Calu3 (cell line): Measurements from ENCODE around the gene NOL8. TPM values are rescaled to one million over a fixed set of nuclear protein-coding genes. Genes with fewer than 3 reads are reported as not detected.

Experiments used
- Bru-seq: library from RNA; stranded (reverse); fragments of 400-500 nt; gene quantifications from one replicate; lab custom pipeline; 2021; lab: Mats Ljungman, UMichigan
- BruChase-seq, 2 experiments: library from RNA; stranded (reverse); fragments of 400-500 nt; gene quantifications; one replicate each; lab custom pipeline; 2021; lab: Mats Ljungman, UMichigan
- BruUV-seq: library from RNA; stranded (reverse); fragments of 400-500 nt; replicated peaks from 2 replicates; lab custom pipeline; 2021; lab: Mats Ljungman, UMichigan
- CTCF ChIA-PET: fragments of 300-600 bp; sonication (Branson Sonifier 250); formaldehyde crosslinking; loops from one replicate; lab custom pipeline; 2022; ENCODE audit warnings: antibody characterized with exemption; lab: Charles Lee
- DNase-seq: peaks from one replicate; pipeline ENCODE4 v3.0.0; 2022
- H3K27ac Mint-ChIP-seq: one replicate; pipeline ENCODE4 v1.8.0; 2022; ENCODE audit warnings: mixed read lengths; ENCODE audit not compliant: unreplicated experiment
- H3K27me3 Mint-ChIP-seq: one replicate; pipeline ENCODE4 v1.8.0; 2022; ENCODE audit warnings: mixed read lengths; ENCODE audit not compliant: unreplicated experiment
- H3K36me3 Mint-ChIP-seq: one replicate; pipeline ENCODE4 v1.8.0; 2022; ENCODE audit warnings: mild to moderate bottlenecking, moderate library complexity, mixed read lengths; ENCODE audit not compliant: insufficient read depth, unreplicated experiment
- H3K4me1 Mint-ChIP-seq: one replicate; pipeline ENCODE4 v1.8.0; 2022; ENCODE audit warnings: mild to moderate bottlenecking, low read depth, mixed read lengths; ENCODE audit not compliant: unreplicated experiment
- H3K4me3 Mint-ChIP-seq: one replicate; pipeline ENCODE4 v1.8.0; 2022; ENCODE audit warnings: mild to moderate bottlenecking, low read depth, moderate library complexity, mixed read lengths; ENCODE audit not compliant: unreplicated experiment
- H3K9me3 Mint-ChIP-seq: one replicate; pipeline ENCODE4 v1.8.0; 2022; ENCODE audit warnings: low read depth, mixed read lengths; ENCODE audit not compliant: unreplicated experiment
- intact Hi-C: fragments of 100-400 bp; cut with micrococcal nuclease; formaldehyde crosslinking; loops from one replicate; pipeline ENCODE4 v1.10.0; 2022; ENCODE audit not compliant: unreplicated experiment
- long read RNA-seq: library from polyadenylated mRNA; stranded (forward); transcript quantifications from one replicate; pipeline ENCODE4 v2.0.0, GENCODE V29; 2022
- total RNA-seq: library from RNA; stranded (reverse); gene quantifications from 2 replicates; pipeline ENCODE4 v1.2.3, GENCODE V29; 2022
- TF ChIP-seq, protein P1 (sequence below): fragments of 200-600 bp; IDR thresholded peaks from one replicate; pipeline ENCODE4 v1.8.0; 2022; ENCODE audit warnings: antibody characterized with exemption; ENCODE audit not compliant: unreplicated experiment

The NOL8 gene
- total RNA-seq (37.1 and 42.9 TPM in 2 replicates), Bru-seq, nascent RNA (percentile 82 among the genes with signal in this experiment), BruChase-seq, experiment 1, labeled RNA remaining after a 6-hour chase (percentile 81 among the genes with signal in this experiment), BruChase-seq, experiment 2, labeled RNA remaining after a 2-hour chase (percentile 82 among the genes with signal in this experiment)
- long read RNA-seq, full-length matches to known transcripts: 11 of 27 reads
- long read RNA-seq, partial matches to known transcripts: 2 of 27 reads
- long read RNA-seq, other reads (novel, unspliced or antisense): 14 of 27 reads

DNA sequence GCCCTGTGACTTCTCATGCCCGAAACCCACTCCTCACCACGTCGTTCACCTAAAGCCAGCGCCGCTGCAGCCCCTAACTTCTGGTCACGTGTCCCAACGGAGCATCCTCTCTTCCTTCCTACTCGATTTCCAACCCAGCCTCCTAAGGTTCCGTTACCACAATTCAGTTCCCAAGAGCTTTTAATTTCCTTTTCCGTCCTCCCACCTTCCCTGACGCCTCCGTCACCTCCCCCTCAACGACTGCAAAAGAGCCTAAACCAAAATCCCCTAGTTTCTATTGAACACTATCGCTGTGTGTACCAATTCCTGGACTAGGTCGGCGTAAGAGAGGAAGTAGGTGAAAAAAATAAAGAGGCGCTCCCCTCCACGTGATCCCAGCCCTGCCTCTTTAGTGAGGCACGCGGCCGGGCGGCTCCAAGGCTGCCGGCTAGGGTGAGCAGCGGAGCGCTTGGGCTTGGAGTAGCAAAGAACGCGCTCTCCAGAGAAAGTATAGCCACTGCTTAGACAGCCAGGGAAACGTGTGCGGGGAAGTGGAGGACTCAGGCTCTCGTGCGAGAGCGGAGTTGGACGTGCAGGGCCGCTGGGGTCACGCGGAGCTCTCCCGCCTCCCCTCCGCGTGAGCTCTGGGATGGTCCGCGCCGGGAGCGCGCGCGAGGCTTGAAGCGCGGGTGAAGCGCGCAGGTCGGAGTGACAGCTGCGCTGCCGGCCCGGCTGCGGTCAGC lies at the start of gene NOL8, which contains the start of gene CENPP:
Gene NOL8, minus strand, starts transcription at position 82 of the 722 bp plus-strand sequence. CDS start 1,189 bp downstream, outside the sequence.
Gene CENPP, plus strand, starts transcription at position 685 of the 722 bp plus-strand sequence.
- TF ChIP-seq, protein P1, sequence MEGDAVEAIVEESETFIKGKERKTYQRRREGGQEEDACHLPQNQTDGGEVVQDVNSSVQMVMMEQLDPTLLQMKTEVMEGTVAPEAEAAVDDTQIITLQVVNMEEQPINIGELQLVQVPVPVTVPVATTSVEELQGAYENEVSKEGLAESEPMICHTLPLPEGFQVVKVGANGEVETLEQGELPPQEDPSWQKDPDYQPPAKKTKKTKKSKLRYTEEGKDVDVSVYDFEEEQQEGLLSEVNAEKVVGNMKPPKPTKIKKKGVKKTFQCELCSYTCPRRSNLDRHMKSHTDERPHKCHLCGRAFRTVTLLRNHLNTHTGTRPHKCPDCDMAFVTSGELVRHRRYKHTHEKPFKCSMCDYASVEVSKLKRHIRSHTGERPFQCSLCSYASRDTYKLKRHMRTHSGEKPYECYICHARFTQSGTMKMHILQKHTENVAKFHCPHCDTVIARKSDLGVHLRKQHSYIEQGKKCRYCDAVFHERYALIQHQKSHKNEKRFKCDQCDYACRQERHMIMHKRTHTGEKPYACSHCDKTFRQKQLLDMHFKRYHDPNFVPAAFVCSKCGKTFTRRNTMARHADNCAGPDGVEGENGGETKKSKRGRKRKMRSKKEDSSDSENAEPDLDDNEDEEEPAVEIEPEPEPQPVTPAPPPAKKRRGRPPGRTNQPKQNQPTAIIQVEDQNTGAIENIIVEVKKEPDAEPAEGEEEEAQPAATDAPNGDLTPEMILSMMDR: no peak
- intact Hi-C loops: loop anchor here (10.0 kb wide), 2 partner anchors 109 to 309 kb away; no protein-coding TSS in a partner anchor
- Mint-ChIP-seq H3K27me3 (no peaks in the 10 kb centered on the region), H3K4me3 (peak within 1 kb of the TSS; percentile 93), H3K4me1 (peaks cover 28% of the 10 kb centered on the region), H3K27ac (peak within 1 kb of the TSS; percentile 96), H3K9me3 (no peaks in the 10 kb centered on the region), H3K36me3 (peaks cover 30% of the 10 kb centered on the region)
- CTCF ChIA-PET: interaction anchor here (0.6 kb wide), 1 partner anchor 47 kb away, joined by 3 read pairs; no protein-coding TSS in a partner anchor
- no TSS peak for BruUV-seq
- peak; percentile 73 for DNase-seq

DNA sequence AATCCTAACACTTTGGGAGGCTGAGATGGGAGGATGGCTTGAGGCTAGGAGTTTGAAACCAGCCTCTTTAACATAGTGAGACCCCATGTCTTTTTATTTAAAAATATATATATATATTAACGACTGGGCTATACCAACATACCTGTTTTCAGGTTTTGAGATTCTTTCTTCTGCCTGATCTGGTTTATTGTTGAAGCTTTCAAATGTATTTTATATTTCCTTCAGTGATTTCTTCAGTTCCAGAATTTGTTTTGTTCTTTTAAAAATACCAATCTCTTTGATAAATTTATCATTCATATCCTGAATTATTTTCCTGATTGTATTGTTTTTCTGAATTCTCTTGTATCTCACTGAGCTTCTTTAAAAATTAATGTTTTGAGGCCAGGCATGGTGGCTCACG lies 48.0 kb upstream of the NOL8 start:
- H3K36me3 Mint-ChIP-seq: no peaks in the 10 kb centered on the region
- H3K4me1 Mint-ChIP-seq: no peaks in the 10 kb centered on the region
- no TSS peak for BruUV-seq
- no peak overlapping the region for H3K4me3 Mint-ChIP-seq
- no peaks in the 10 kb centered on the region for H3K27me3 Mint-ChIP-seq
- no peak for DNase-seq
- CTCF ChIA-PET: no interaction called here
- TF ChIP-seq, protein P1: no peak
- intact Hi-C loops: no loop called here
- H3K27ac Mint-ChIP-seq: no peak overlapping the region
- H3K9me3 Mint-ChIP-seq: no peaks in the 10 kb centered on the region

DNA sequence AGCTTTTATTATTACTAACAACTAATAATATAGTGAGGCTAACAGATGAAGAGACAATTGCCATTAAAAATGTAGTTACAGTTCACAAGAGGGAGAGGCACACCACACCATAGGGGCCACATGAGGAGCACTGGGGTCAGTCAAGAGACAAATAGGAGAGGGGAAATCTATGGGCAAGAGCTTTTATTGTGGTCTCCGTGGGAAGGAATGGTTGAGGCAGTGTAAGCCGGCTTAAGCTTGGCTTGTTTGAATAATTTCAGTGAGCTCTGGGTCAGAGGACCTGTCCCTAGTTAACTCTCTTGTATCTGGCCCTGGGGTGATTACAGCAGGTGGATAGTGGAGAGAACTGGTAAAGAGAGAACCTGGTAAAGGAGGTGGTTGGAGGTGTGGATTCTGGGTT lies 43.9 kb upstream of the NOL8 start:
- Mint-ChIP-seq H3K4me3 (no peak overlapping the region), H3K36me3 (no peaks in the 10 kb centered on the region), H3K4me1 (no peaks in the 10 kb centered on the region), H3K9me3 (no peaks in the 10 kb centered on the region), H3K27me3 (no peaks in the 10 kb centered on the region), H3K27ac (no peak overlapping the region)
- TF ChIP-seq, protein P1: no peak
- intact Hi-C loops: no loop called here
- DNase-seq: no peak
- CTCF ChIA-PET: no interaction called here
- BruUV-seq: no TSS peak

DNA sequence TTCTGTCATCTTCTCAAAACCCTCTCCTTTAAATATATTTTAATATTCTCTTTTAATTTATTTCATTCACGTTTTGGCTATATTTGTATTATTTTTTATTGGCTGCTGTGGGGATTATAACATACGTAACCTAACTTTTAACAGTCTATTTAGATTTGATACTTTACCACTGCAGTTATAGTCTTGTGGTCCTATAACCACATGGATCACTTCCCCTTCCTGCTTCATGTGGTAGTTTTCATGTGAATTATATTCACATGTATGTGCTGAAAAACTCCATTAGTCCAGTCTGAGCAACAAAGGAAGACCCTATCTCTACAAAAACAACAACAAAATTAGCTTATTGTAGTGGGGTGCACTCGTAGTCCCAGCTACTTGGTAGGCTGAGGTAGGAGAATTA lies 34.9 kb upstream of the NOL8 start:
- H3K4me1 Mint-ChIP-seq: peaks cover under 1% of the 10 kb centered on the region

More for the DNA sequence above, 34.9 kb upstream of the NOL8 start:
- Mint-ChIP-seq H3K4me3 (no peak overlapping the region), H3K27me3 (no peaks in the 10 kb centered on the region), H3K9me3 (no peaks in the 10 kb centered on the region), H3K36me3 (no peaks in the 10 kb centered on the region), H3K27ac (no peak overlapping the region)
- no peak for DNase-seq
- CTCF ChIA-PET: no interaction called here
- intact Hi-C loops: no loop called here
- BruUV-seq: no TSS peak
- TF ChIP-seq, protein P1: no peak
